GM12878 (cell line): Measurements from ENCODE around the gene EYS. TPM values are rescaled to one million over a fixed set of nuclear protein-coding genes. Genes with fewer than 3 reads are reported as not detected.

Experiments
- ATAC-seq: fragments of 200-7000 bp; cut with Tn5 transposase; 3 replicates; pipeline ENCODE4 v1.9.1; 2020; ENCODE audit warnings: mild to moderate bottlenecking, moderate library complexity
- BruUV-seq: library from RNA; stranded (reverse); fragments of 400-500 nt; replicated peaks from 2 replicates; lab custom pipeline; 2021; lab: Mats Ljungman, UMichigan
- CTCF ChIA-PET: fragments of 300-600 bp; sonication (Branson Sonifier 250); formaldehyde crosslinking; extraction: SDS; loops from one replicate; lab custom pipeline; 2021; ENCODE audit warnings: inconsistent platforms; lab: Yijun Ruan, JAX
- POLR2A ChIA-PET: fragments of 350-600 bp; formaldehyde crosslinking; extraction: SDS; loops from one replicate; lab custom pipeline; 2021; ENCODE audit warnings: inconsistent platforms; lab: Charles Lee
- RAD21 ChIA-PET: fragments of 300-600 bp; sonication (Branson Sonifier 250); formaldehyde crosslinking; loops from one replicate; lab custom pipeline; 2023; ENCODE audit warnings: antibody characterized with exemption; ENCODE audit not compliant: unreplicated experiment; lab: Charles Lee
- SMC1A ChIA-PET: fragments of 300-600 bp; sonication (Branson Sonifier 250); formaldehyde crosslinking; loops from one replicate; lab custom pipeline; 2023; ENCODE audit not compliant: unreplicated experiment, uncharacterized antibody; lab: Charles Lee
- DNase-seq: peaks from one replicate; pipeline ENCODE4 v3.0.0-alpha.2; 2011; ENCODE audit warnings: low read depth, low spot score
- FAIRE-seq: peaks from 3 replicates; lab custom pipeline; 2011; peaks lifted over from hg19 to GRCh38; lab: Jason Lieb, UNC
- H2AFZ ChIP-seq: 2 replicates; pipeline ENCODE4 v1.6.0; 2011; ENCODE audit warnings: low read depth, low read length, control low read depth; ENCODE audit not compliant: control insufficient read depth
- H3K27ac ChIP-seq: 2 replicates; pipeline ENCODE4 v1.5.1; 2011; ENCODE audit warnings: control low read depth; ENCODE audit not compliant: control insufficient read depth, insufficient read depth
- H3K27me3 ChIP-seq, 2 experiments: replicated peaks in 1 of 2; 2 replicates each; pipeline versions ENCODE4 v1.6.0 to v1.6.1; 2011; ENCODE audit warnings: low read length in 1 of 2; ENCODE audit not compliant: control insufficient read depth in 2 of 2, insufficient read depth in 2 of 2
- H3K36me3 ChIP-seq, 2 experiments: 2 replicates each; pipeline ENCODE4 v1.5.1; 2011; ENCODE audit warnings: low read length in 1 of 2; ENCODE audit not compliant: control insufficient read depth in 2 of 2, insufficient read depth in 2 of 2
- H3K4me1 ChIP-seq: 2 replicates; pipeline ENCODE4 v1.6.1; 2011; ENCODE audit warnings: mild to moderate bottlenecking, low read length, moderate library complexity, mixed read lengths; ENCODE audit not compliant: control insufficient read depth, insufficient read depth
- H3K4me2 ChIP-seq: 2 replicates; pipeline ENCODE4 v1.6.0; 2011; ENCODE audit warnings: control low read depth; ENCODE audit not compliant: control insufficient read depth, insufficient read depth
- H3K4me3 ChIP-seq: fragments of 200-600 bp; sonication (generic); 2 replicates; pipeline ENCODE4 v1.5.1; 2016
- H3K79me2 ChIP-seq: 2 replicates; pipeline ENCODE4 v1.6.0; 2011; ENCODE audit warnings: low read length; ENCODE audit not compliant: control insufficient read depth, insufficient read depth
- H3K9ac ChIP-seq: 2 replicates; pipeline ENCODE4 v1.8.0; 2011; ENCODE audit warnings: low read length, control low read depth, mixed read lengths; ENCODE audit not compliant: control insufficient read depth, insufficient read depth
- H3K9me3 ChIP-seq: replicated peaks from 3 replicates; pipeline ENCODE4 v1.5.1; 2011; ENCODE audit warnings: mild to moderate bottlenecking, low read length; ENCODE audit not compliant: control insufficient read depth, insufficient read depth
- H4K20me1 ChIP-seq: 2 replicates; pipeline ENCODE4 v1.6.0; 2011; ENCODE audit not compliant: control insufficient read depth, insufficient read depth
- CBX5 ChIP-seq: sonication (generic); IDR thresholded peaks from 2 replicates; pipeline ENCODE4 v1.6.1; 2016; ENCODE audit warnings: low read depth, moderate library complexity, mild to moderate bottlenecking, inconsistent platforms
- IKZF1 ChIP-seq: fragments of 450-650 bp; conservative IDR thresholded peaks from 2 replicates; pipeline ENCODE4 v1.6.1; 2017; ENCODE audit warnings: antibody characterized with exemption, mild to moderate bottlenecking
- KDM1A ChIP-seq: fragments of 200-600 bp; sonication (generic); IDR thresholded peaks from 2 replicates; pipeline ENCODE4 v1.6.1; 2016; ENCODE audit warnings: borderline replicate concordance
- MLLT1 ChIP-seq: fragments of 450-650 bp; IDR thresholded peaks from 2 replicates; pipeline ENCODE4 v1.6.1; 2016; ENCODE audit warnings: mild to moderate bottlenecking
- NR2C1 ChIP-seq: fragments of 450-650 bp; IDR thresholded peaks from 2 replicates; pipeline ENCODE4 v1.6.1; 2017; ENCODE audit warnings: antibody characterized with exemption, mild to moderate bottlenecking, moderate library complexity
- POLR2AphosphoS2 ChIP-seq: IDR thresholded peaks from 2 replicates; pipeline ENCODE4 v1.6.1; 2011; ENCODE audit warnings: low read depth, mild to moderate bottlenecking, low read length, improper control_type of control experiment, moderate library complexity
- RB1 ChIP-seq: fragments of 450-650 bp; formaldehyde crosslinking; IDR thresholded peaks from 2 replicates; pipeline ENCODE4 v1.6.1; 2017; ENCODE audit warnings: mild to moderate bottlenecking, borderline replicate concordance
- SIN3A ChIP-seq: IDR thresholded peaks from 2 replicates; pipeline ENCODE4 v1.6.1; 2012; ENCODE audit warnings: low read depth, low read length, improper control_type of control experiment
- SREBF1 ChIP-seq: IDR thresholded peaks from 2 replicates; pipeline ENCODE4 v1.6.1; 2012; ENCODE audit warnings: mild to moderate bottlenecking, low read length
- TARDBP ChIP-seq: IDR thresholded peaks from 2 replicates; pipeline ENCODE4 v1.6.1; 2016; ENCODE audit warnings: borderline replicate concordance
- WGBS: methylation state at CpG from one replicate; pipeline ENCODE4 v1.1.6; 2016; ENCODE audit warnings: low lambda C conversion rate; ENCODE audit not compliant: insufficient replicate concordance, insufficient coverage; ENCODE audit errors: missing lambda C conversion rate; 5-methylcytosine and 5-hydroxymethylcytosine counted together
- in situ Hi-C: fragments of 300-500 bp; cut with MboI; formaldehyde crosslinking; loops from 9 replicates; pipeline ENCODE4 v1.14.3; 2018; ENCODE audit warnings: mixed read lengths
- intact Hi-C: fragments of 100-400 bp; cut with micrococcal nuclease; formaldehyde crosslinking; loops from one replicate; pipeline ENCODE4 v1.14.2; 2022; ENCODE audit not compliant: unreplicated experiment
- polyA plus RNA-seq, 11 experiments: library from polyadenylated mRNA; depleted of rRNA in 4 of 11; unstranded in 6 of 11; stranded (reverse) in 5 of 11; fragments of >200 nt; fragmentation: Nextera tagmentation in 4 of 11; fragmentation: Illumina TruSeq in 1 of 11; extraction: Ambion mirVana in 4 of 11; extraction: Trizol in 1 of 11; gene quantifications; 1 replicate in 1 of 11; 2 replicates in 10 of 11; pipeline versions ENCODE4 v1.2.1 to v1.2.3, GENCODE V29; 2011 to 2016; ENCODE audit warnings: inconsistent platforms in 2 of 11, missing spikeins in 2 of 11, low read depth in 1 of 11
- total RNA-seq, 4 experiments: library from RNA; depleted of rRNA in 3 of 4; stranded (reverse); fragments of >200 nt in 3 of 4; fragmentation: Illumina TruSeq in 1 of 4; extraction: Trizol in 1 of 4; gene quantifications; 2 replicates each; pipeline versions ENCODE4 v1.2.1 to v1.2.3, GENCODE V29; 2013 to 2021
- TF ChIP-seq, protein P1 (sequence below): fragments of 450-650 bp; formaldehyde crosslinking; IDR thresholded peaks from 2 replicates; pipeline ENCODE4 v1.5.0; 2022; ENCODE audit warnings: mild to moderate bottlenecking, missing genetic modification characterization
- TF ChIP-seq, protein P2 (sequence below): IDR thresholded peaks from 2 replicates; pipeline ENCODE4 v1.6.1; 2011; ENCODE audit warnings: low read depth, mild to moderate bottlenecking, low read length, moderate library complexity, borderline replicate concordance; ENCODE audit errors: extremely low read depth
- TF ChIP-seq, protein P3 (sequence below): IDR thresholded peaks from 2 replicates; pipeline ENCODE4 v1.6.1; 2011; ENCODE audit warnings: borderline replicate concordance, low read depth, mild to moderate bottlenecking, moderate library complexity, low read length; ENCODE audit not compliant: insufficient read depth, poor library complexity, severe bottlenecking

Gene EYS
- total and polyA plus RNA-seq, 10 of the 15 experiments (the other 5 are each of a cell fraction or from before 2014, with no cell fraction given) = under 0.01 to 0.14 (median 0.02) TPM; not detected in 1

GRCh38 chr6:64672651-64673050 lies 1034.4 kb downstream of the EYS start:
- no peaks in the 10 kb centered on the region for H3K4me1 ChIP-seq
- H3K4me2 ChIP-seq = no peak overlapping the region
- RAD21 ChIA-PET = no interaction called here
- in situ Hi-C loops (no loop called here), intact Hi-C loops (no loop called here)
- H3K9me3 ChIP-seq = no peaks in the 10 kb centered on the region
- 39% methylated on average over 4 of the region's 4 CpGs for WGBS
- H3K36me3 ChIP-seq = no peaks in the 10 kb centered on the region
- no peaks in the 10 kb centered on the region for H3K79me2 ChIP-seq
- no peak for DNase-seq
- CTCF ChIA-PET = no interaction called here
- TF ChIP-seq CBX5 (no peak), SREBF1 (no peak), MLLT1 (no peak), IKZF1 (no peak), RB1 (no peak), POLR2AphosphoS2 (no peak), TARDBP (no peak), NR2C1 (no peak), SIN3A (no peak), KDM1A (no peak)
- TF ChIP-seq, protein P1, sequence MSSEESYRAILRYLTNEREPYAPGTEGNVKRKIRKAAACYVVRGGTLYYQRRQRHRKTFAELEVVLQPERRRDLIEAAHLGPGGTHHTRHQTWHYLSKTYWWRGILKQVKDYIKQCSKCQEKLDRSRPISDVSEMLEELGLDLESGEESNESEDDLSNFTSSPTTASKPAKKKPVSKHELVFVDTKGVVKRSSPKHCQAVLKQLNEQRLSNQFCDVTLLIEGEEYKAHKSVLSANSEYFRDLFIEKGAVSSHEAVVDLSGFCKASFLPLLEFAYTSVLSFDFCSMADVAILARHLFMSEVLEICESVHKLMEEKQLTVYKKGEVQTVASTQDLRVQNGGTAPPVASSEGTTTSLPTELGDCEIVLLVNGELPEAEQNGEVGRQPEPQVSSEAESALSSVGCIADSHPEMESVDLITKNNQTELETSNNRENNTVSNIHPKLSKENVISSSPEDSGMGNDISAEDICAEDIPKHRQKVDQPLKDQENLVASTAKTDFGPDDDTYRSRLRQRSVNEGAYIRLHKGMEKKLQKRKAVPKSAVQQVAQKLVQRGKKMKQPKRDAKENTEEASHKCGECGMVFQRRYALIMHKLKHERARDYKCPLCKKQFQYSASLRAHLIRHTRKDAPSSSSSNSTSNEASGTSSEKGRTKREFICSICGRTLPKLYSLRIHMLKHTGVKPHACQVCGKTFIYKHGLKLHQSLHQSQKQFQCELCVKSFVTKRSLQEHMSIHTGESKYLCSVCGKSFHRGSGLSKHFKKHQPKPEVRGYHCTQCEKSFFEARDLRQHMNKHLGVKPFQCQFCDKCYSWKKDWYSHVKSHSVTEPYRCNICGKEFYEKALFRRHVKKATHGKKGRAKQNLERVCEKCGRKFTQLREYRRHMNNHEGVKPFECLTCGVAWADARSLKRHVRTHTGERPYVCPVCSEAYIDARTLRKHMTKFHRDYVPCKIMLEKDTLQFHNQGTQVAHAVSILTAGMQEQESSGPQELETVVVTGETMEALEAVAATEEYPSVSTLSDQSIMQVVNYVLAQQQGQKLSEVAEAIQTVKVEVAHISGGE (CRISPR knock-in tag) = no peak
- TF ChIP-seq, protein P2, sequence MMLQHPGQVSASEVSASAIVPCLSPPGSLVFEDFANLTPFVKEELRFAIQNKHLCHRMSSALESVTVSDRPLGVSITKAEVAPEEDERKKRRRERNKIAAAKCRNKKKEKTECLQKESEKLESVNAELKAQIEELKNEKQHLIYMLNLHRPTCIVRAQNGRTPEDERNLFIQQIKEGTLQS = no peak
- TF ChIP-seq, protein P3, sequence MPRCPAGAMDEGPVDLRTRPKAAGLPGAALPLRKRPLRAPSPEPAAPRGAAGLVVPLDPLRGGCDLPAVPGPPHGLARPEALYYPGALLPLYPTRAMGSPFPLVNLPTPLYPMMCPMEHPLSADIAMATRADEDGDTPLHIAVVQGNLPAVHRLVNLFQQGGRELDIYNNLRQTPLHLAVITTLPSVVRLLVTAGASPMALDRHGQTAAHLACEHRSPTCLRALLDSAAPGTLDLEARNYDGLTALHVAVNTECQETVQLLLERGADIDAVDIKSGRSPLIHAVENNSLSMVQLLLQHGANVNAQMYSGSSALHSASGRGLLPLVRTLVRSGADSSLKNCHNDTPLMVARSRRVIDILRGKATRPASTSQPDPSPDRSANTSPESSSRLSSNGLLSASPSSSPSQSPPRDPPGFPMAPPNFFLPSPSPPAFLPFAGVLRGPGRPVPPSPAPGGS = no peak
- no TSS peak for BruUV-seq
- H4K20me1 ChIP-seq = no peaks in the 10 kb centered on the region
- SMC1A ChIA-PET = no interaction called here
- no peak overlapping the region for H3K27ac ChIP-seq
- FAIRE-seq = no peak
- H3K9ac ChIP-seq = no peak overlapping the region
- POLR2A ChIA-PET = no interaction called here
- ATAC-seq = no peak
- H3K4me3 ChIP-seq = no peak overlapping the region
- H2AFZ ChIP-seq = no peak overlapping the region
- no peaks in the 10 kb centered on the region for H3K27me3 ChIP-seq
